Ishikawa (cell line): ENCODE data around the gene LCP1.

Source experiments
- CEBPB ChIP-seq: IDR thresholded peaks from 2 replicates; pipeline ENCODE4 v1.6.1; 2012
- CREB1 ChIP-seq: IDR thresholded peaks from 2 replicates; pipeline ENCODE4 v1.6.1; 2012; ENCODE audit warnings: low read depth
- EP300 ChIP-seq: IDR thresholded peaks from 2 replicates; pipeline ENCODE4 v1.6.1; 2012; ENCODE audit warnings: borderline replicate concordance
- FOXM1 ChIP-seq: IDR thresholded peaks from 2 replicates; pipeline ENCODE4 v1.6.1; 2012; ENCODE audit warnings: low read depth, borderline replicate concordance
- TAF1 ChIP-seq: IDR thresholded peaks from 2 replicates; pipeline ENCODE4 v1.6.1; 2012; ENCODE audit warnings: low read depth, mild to moderate bottlenecking
- TF ChIP-seq, protein P1 (sequence below): IDR thresholded peaks from 2 replicates; pipeline ENCODE4 v1.6.1; 2012; ENCODE audit warnings: low read depth, mild to moderate bottlenecking

DNA sequence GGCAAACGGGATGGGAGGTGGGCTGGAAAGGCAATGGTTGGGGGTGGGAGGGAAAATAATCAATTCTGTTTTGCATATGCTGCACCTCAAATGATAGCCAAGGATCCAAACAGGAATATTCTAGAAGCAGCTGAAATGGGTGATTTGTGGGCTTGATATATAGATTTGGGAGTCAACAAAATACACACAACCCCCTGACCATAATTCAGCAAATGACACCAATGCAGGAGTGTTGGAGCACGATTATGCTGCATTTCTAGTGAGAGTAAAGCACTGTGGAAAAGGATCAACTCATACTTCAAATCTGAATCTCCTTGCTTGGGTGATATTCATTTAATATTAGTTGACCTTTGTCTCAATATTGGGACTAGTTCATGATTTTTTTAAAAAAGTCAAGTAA lies 36.0 kb downstream of the LCP1 start:
- TF ChIP-seq CREB1 (no peak), CEBPB (no peak), EP300 (no peak), TAF1 (no peak), FOXM1 (no peak)
- TF ChIP-seq, protein P1, sequence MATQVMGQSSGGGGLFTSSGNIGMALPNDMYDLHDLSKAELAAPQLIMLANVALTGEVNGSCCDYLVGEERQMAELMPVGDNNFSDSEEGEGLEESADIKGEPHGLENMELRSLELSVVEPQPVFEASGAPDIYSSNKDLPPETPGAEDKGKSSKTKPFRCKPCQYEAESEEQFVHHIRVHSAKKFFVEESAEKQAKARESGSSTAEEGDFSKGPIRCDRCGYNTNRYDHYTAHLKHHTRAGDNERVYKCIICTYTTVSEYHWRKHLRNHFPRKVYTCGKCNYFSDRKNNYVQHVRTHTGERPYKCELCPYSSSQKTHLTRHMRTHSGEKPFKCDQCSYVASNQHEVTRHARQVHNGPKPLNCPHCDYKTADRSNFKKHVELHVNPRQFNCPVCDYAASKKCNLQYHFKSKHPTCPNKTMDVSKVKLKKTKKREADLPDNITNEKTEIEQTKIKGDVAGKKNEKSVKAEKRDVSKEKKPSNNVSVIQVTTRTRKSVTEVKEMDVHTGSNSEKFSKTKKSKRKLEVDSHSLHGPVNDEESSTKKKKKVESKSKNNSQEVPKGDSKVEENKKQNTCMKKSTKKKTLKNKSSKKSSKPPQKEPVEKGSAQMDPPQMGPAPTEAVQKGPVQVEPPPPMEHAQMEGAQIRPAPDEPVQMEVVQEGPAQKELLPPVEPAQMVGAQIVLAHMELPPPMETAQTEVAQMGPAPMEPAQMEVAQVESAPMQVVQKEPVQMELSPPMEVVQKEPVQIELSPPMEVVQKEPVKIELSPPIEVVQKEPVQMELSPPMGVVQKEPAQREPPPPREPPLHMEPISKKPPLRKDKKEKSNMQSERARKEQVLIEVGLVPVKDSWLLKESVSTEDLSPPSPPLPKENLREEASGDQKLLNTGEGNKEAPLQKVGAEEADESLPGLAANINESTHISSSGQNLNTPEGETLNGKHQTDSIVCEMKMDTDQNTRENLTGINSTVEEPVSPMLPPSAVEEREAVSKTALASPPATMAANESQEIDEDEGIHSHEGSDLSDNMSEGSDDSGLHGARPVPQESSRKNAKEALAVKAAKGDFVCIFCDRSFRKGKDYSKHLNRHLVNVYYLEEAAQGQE: no peak
